ENCODE results near the gene C1QTNF6.

GRCh38 chr22:37145180-37146050, 42.6 kb downstream of the C1QTNF6 start:
- TF ChIP-seq CTCF (IDR thresholded peaks at IDR 0.05 in 8 of 11, conservative IDR thresholded peaks at IDR 0.05 in 3 of 11) (no peak), POLR2A (IDR thresholded peaks at IDR 0.05) (no peak), POLR2AphosphoS5 (IDR thresholded peaks at IDR 0.05) (no peak)

Measured in spleen (tissue), 7 donors.